ENCODE results near the gene OSGIN1.

Gene OSGIN1

GRCh38 chr16:83972256-83973008, 19.4 kb downstream of the OSGIN1 start:
- DNase-seq (ENCODE audit: low read depth), result no peak

DNA sequence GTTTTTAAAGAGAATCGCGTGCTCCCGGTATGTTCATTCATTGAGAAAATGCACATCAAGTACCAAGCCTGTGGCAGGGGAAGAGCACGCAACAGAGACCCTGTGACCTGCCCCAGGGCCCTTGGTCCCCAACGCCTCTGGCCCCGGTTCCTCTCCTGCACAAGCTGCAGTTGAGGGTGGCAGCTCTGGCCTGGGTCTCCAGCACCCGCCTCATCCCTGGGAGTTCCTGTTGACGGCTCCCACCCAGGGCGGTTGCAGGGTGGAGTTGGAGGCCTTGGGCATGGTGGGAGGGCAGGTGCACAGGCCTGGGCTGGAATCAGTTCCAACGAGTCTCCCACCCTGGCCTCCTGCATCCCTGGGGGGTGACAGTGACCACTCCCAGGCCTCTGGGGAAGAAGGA, 20.0 kb downstream of the OSGIN1 start:
- DNase-seq (ENCODE audit: low read depth), result no peak

- no peak for DNase-seq (ENCODE audit: low read depth)
These were observed 20.7 kb downstream of the OSGIN1 start for GRCh38 chr16:83973581-83974385.

DNA sequence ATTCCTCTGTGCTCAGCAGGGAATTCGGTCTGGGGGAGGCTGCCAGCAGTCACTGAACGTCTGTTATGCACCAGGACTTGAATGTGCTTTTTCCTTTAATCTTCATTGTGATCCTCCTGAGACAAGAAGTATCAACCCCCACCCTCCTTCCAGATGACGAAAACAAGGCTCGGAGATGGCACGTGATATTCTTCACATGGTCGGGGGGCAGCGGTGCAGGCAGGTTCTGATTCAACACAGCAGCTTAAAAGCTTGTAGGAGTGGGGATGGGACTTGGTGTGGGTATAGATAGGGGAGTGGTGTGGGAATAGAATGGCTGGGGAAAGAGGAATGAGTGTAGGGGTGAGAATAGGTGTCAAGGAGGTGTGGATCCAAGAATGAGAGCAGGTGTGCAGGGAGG, 21.4 kb downstream of the OSGIN1 start:
- DNase-seq (ENCODE audit: low read depth), result no peak

DNA sequence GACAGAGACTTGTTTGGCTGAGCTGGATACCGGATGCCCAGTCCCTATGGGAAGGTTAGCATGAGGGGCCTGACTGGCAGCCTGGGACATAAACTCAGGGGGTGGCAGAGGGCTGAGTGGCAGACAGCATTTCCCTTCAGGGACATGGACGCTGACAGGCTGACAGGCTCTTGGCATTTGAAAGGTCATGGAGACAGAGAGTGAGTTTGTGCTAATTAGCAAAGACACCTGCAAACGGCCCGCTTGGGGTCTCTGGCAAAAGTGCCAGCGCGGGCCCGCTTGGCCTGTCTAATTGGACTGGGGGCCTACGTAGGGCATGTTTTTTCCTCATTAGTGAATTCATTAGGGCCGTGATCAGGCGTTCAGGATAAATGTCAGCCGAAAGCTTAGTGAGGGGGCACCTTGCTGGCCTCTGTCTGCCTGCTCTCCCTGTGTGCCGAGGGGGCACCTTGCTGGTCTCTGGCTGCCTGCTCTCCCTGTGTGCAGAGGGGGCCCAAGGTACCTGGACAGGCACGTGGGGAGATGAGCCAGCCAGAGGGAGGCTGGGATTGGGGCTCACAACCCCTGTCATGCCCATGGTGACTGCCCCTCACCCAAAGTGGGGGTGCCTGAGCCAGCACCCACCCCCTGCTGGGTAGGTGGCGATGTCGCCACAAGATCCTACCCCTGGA, 22.7 kb downstream of the OSGIN1 start:
- DNase-seq (ENCODE audit: low read depth), result no peak

GRCh38 chr16:83977056-83977815, 24.2 kb downstream of the OSGIN1 start:
- DNase-seq (ENCODE audit: low read depth), result no peak

GRCh38 chr16:83978401-83978904, 25.4 kb downstream of the OSGIN1 start:
- DNase-seq (ENCODE audit: low read depth), result no peak

- DNase-seq (ENCODE audit: low read depth), result no peak
These were observed 26.4 kb downstream of the OSGIN1 start for GRCh38 chr16:83979441-83979840.

DNA sequence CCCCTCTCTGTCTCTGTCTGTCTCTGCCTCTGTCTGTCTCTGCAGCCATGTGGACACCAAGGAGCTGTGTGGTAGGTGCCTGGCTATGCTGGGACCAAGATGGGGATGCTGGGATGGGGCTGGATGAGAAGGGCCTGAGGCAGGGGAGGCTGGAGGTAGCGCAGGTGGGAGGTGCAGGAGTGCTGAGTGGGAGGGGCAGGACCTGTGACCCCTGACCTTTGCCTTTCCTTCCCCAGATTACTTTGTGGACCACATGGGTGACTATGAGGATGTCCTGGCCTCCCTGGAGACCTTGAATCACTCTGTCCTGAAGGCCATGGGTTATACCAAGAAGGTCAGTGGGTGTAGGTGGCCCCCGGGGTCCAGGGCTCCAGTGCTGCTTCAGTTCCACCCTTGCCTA, 27.8 kb downstream of the OSGIN1 start:
- no peak for DNase-seq (ENCODE audit: low read depth)

DNA sequence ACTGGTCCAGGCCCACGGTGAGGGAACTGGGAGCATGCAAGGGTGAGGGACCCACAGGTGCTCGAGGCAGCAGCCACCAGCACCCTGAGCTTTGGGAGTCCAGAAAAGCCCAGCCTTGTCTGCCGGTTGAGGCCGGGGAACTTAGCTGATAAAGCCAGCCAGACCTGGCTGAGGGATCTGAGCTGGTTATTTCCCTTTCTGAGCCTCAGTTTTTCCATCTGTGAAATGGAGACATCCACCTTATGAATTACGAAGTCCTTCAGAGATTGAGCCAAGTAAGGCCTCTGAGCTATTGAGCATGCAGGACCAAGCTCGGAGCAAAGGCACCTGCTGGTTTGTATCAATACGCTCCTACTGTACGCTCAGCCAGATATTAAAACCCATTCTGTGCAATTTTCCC, 28.8 kb downstream of the OSGIN1 start:
- no peak for DNase-seq (ENCODE audit: low read depth)

GRCh38 chr16:83983491-83983890, 30.5 kb downstream of the OSGIN1 start:
- no peak for DNase-seq (ENCODE audit: low read depth)

DNA sequence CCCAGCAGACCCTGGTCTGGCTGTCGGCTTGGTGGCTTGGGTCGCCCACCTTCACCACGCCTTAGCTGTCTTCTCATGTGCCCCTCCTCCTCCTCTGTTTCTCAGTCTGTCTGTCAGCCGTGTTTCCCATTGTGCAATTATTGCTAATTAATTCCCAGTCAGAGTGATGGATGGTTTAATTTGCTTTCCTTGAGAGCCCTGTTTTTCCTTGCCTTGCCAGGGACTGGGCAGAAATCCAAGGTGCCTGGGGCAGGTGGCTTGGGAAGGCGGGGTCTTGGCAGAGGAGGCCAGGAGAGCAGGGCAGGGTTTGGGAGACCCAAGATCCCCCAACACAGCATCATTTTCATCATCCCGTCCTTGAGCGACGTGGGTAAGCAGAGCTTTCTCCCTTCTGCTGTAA, 36.3 kb downstream of the OSGIN1 start:
- no peak for DNase-seq (ENCODE audit: low read depth)

DNA sequence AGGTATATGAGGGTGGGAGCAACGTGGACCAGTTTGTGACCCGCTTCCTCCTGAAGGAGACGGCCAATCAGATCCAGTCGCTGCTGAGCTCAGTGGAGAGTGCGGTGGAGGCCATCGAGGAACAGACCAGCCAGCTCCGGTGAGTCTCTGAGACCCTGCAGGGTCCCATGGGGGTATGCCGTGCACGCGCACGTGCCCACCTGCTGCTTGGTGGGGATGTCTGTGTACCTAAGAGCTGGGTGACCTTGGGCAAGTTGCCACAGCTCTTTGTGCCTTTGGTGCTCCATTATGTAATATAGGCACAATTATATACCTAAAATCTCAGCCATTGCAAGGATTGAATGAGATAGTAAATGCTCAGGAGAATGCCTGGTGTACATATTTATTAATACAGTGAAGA, 37.5 kb downstream of the OSGIN1 start:
- DNase-seq (ENCODE audit: low read depth), result no peak

DNA sequence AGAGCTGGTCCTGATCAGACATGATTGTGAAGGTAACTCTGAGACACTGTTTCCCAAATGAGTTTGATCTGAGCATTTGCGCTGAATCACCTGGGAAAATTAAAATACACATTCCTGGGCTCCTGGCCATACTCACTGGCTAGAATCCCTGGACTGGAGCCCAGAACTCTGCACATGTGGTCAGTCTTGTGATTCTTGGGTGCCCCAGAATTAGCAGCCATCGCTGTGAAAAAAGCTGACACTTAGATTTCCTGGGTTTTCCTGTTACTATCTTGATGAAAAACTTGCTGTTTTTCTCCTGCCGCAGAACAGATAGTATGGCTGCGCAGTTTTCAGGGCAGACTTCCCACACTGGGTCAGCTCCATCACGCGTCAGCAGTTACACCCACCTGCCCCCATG, 39.6 kb downstream of the OSGIN1 start:
- no peak for DNase-seq (ENCODE audit: low read depth)

DNA sequence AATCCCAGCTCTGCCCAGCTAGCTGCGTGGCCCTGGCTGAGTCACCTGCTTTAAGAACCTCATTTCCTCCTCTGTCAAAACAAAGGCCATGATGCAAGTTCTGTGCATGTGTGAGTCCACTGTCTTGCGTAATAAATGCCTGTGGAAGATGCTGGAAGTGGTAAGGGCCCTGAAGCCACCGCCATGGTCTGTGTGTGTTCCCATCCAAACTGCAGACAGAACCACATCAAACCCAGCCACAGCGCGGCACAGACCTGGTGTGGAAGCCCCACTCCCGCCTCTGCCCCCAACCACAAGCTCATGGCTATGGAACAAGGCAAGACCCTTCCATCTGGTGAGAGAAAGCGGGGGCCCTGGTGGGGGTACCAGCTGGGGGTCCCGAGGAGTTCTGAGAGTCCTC, 41.0 kb downstream of the OSGIN1 start:
- no peak for DNase-seq (ENCODE audit: low read depth)

DNA sequence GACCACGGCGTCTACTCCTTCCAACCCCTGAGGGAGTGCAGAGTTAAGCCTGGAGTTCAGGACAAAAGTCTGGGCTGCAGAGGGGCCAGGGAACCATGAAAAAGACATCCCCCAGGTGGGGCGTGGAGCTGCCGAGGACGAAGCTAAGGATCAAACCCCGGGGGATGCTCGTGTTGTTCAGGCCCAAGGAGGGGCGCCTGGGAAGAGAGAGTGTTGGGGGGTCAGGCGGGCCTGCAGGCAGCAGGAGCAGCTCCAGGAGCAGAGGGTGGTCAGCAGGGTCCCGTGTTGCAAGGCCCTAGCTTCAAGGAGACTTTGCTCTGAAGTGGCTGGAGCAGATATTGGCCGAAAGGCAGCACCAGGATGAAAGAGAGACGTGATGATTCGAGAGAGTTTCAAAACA, 41.7 kb downstream of the OSGIN1 start:
- no peak for DNase-seq (ENCODE audit: low read depth)

DNA sequence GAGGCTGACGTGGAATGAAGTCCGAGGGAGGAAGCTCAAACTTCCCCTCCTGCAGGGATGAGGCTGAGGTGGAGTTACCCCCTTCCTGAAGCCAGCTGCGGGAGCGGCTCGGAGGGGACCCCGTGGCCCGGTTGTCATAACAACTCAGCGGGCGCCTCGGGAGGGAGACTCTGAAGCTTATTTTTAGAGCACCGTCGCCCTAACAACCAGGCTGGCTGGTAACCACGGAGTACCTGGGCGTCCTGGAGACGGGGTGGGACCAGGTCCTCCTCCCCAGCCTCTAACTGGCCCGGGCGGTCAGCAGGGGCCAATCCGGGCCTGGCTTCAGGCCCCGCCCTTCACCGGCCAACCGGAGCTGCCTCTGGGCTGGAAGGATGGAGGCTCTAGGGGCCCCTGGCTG, 42.7 kb downstream of the OSGIN1 start:
- DNase-seq (ENCODE audit: low read depth), result no peak

DNA sequence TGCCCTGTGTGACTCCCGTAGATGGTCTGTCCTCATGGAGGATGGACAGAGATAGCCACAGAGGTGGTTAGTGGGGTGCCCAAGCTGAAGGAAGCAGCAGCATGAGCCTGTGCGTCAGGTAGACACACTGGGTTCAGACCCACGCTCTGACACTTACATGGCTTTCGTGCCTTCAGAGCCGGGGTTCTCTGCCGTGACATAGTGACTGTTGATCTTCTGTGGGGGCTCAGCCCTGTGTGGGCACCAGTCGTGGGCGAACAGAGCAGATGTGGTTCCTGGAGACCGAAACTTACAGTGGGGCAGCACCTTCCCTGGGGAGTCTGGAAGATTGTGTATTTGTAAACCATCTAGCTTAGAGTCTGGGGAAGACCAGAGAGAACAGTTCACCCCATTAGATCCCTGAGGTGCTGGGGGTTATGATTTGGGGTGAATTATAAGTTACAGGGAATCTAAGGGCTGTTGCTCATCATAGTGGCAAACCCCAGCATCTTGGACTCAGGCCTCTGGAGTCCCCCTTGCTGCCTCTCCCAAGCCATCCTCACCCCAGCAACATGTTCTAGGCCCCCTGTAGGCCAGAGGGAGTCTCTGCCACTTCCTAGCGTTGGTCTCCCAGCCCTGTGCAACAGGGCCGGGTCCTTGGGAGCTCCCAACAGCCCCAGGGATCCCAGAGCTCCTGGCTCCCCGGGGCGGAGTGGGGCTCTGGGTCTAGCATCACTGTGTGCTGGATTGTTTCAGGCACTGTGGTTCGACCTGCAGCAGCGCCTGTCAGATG, 43.6 kb downstream of the OSGIN1 start:
- DNase-seq (ENCODE audit: low read depth), result no peak

GRCh38 chr16:83998091-83998490, 45.1 kb downstream of the OSGIN1 start:
- no peak for DNase-seq (ENCODE audit: low read depth)

- no peak for DNase-seq (ENCODE audit: low read depth)
These were observed 48.1 kb downstream of the OSGIN1 start for GRCh38 chr16:84000989-84001642.

GRCh38 chr16:84001726-84002125, 48.7 kb downstream of the OSGIN1 start:
- no peak for DNase-seq (ENCODE audit: low read depth)
